OCI-LY3 (cell line): Measurements from ENCODE around the gene FGD2.

Experiments
- H2AFZ ChIP-seq: fragments of 200-600, 300-600 bp; shearing (Covaris generic); 2 replicates; pipeline ENCODE4 v1.6.0; 2014; ENCODE audit warnings: antibody characterized with exemption, low read depth, low read length
- H3K27ac ChIP-seq: fragments of 200-600, 300-600 bp; sonication (generic); 2 replicates; pipeline ENCODE4 v1.5.1; 2014; ENCODE audit warnings: mild to moderate bottlenecking, low read length, moderate library complexity, mixed read lengths
- H3K27me3 ChIP-seq: fragments of 200-600, 300-600 bp; sonication (generic); 2 replicates; pipeline ENCODE4 v1.6.1; 2014; ENCODE audit warnings: low read depth, low read length, mixed read lengths
- H3K36me3 ChIP-seq: fragments of 200-600, 300-600 bp; sonication (generic); replicated peaks from 2 replicates; pipeline ENCODE3; 2014; ENCODE audit warnings: low read depth, low read length, mixed read lengths
- H3K4me1 ChIP-seq: fragments of 300-600, 200-600 bp; sonication (generic); 2 replicates; pipeline ENCODE4 v1.6.1; 2014; ENCODE audit warnings: low read length, mixed read lengths
- H3K4me2 ChIP-seq: fragments of 200-600, 300-600 bp; sonication (generic); 2 replicates; pipeline ENCODE4 v1.6.1; 2014; ENCODE audit warnings: low read length, mixed read lengths
- H3K4me3 ChIP-seq: fragments of 300-600, 200-600 bp; sonication (generic); 2 replicates; pipeline ENCODE4 v1.5.1; 2014; ENCODE audit warnings: antibody characterized with exemption, mild to moderate bottlenecking, low read length, moderate library complexity
- H3K79me2 ChIP-seq: fragments of 300-600, 200-600 bp; shearing (Covaris generic); 2 replicates; pipeline ENCODE4 v1.6.1; 2014; ENCODE audit warnings: mild to moderate bottlenecking, low read length, mixed read lengths
- H3K9ac ChIP-seq: fragments of 300-600, 200-600 bp; shearing (Covaris generic); 2 replicates; pipeline ENCODE4 v1.6.0; 2014; ENCODE audit warnings: mild to moderate bottlenecking, low read length, moderate library complexity
- H3K9me3 ChIP-seq: fragments of 200-600, 300-600 bp; shearing (Covaris generic); 2 replicates; pipeline ENCODE4 v1.6.1; 2014; ENCODE audit warnings: low read length, mixed read lengths; ENCODE audit not compliant: insufficient read depth
- H4K20me1 ChIP-seq: fragments of 200-600, 300-600 bp; sonication (generic); 2 replicates; pipeline ENCODE4 v1.6.1; 2016; ENCODE audit warnings: low read length, mixed read lengths; ENCODE audit not compliant: insufficient read depth
- EZH2phosphoT487 ChIP-seq: fragments of 200-600 bp; shearing (Covaris generic); IDR thresholded peaks from 2 replicates; pipeline ENCODE4 v1.6.1; 2018; ENCODE audit warnings: antibody characterized with exemption, mixed run types, low read depth
- TF ChIP-seq, protein P1 (sequence below): fragments of 200-600, 300-600 bp; sonication (generic); IDR thresholded peaks from 2 replicates; pipeline ENCODE4 v1.5.1; 2014; ENCODE audit warnings: antibody characterized with exemption, low read length, low read depth

The FGD2 gene

GRCh38 chr6:37017606-37018197, 12.2 kb downstream of the FGD2 start:
- Histone ChIP-seq H2AFZ (no peak overlapping the region), H4K20me1 (peaks cover 16% of the 10 kb centered on the region), H3K9me3 (no peaks in the 10 kb centered on the region), H3K4me2 (peak overlapping the region; percentile 15), H3K27me3 (no peaks in the 10 kb centered on the region), H3K79me2 (peaks cover 13% of the 10 kb centered on the region), H3K9ac (peak overlapping the region; percentile 2; the same call in 1 of the 2 replicates), H3K36me3 (peaks cover 86% of the 10 kb centered on the region), H3K4me1 (peaks cover 39% of the 10 kb centered on the region), H3K4me3 (no peak overlapping the region), H3K27ac (peak overlapping the region; percentile 73)
- no peak for TF ChIP-seq EZH2phosphoT487
- TF ChIP-seq, protein P1, sequence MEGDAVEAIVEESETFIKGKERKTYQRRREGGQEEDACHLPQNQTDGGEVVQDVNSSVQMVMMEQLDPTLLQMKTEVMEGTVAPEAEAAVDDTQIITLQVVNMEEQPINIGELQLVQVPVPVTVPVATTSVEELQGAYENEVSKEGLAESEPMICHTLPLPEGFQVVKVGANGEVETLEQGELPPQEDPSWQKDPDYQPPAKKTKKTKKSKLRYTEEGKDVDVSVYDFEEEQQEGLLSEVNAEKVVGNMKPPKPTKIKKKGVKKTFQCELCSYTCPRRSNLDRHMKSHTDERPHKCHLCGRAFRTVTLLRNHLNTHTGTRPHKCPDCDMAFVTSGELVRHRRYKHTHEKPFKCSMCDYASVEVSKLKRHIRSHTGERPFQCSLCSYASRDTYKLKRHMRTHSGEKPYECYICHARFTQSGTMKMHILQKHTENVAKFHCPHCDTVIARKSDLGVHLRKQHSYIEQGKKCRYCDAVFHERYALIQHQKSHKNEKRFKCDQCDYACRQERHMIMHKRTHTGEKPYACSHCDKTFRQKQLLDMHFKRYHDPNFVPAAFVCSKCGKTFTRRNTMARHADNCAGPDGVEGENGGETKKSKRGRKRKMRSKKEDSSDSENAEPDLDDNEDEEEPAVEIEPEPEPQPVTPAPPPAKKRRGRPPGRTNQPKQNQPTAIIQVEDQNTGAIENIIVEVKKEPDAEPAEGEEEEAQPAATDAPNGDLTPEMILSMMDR, result no peak

GRCh38 chr6:37018198-37019064, 13.0 kb downstream of the FGD2 start:
- H3K4me2 ChIP-seq, result peak overlapping the region; percentile 15

GRCh38 chr6:37019065-37019450, 13.6 kb downstream of the FGD2 start:
- no peaks in the 10 kb centered on the region for H3K9me3 ChIP-seq
- peaks cover 86% of the 10 kb centered on the region for H3K36me3 ChIP-seq
- TF ChIP-seq EZH2phosphoT487, result no peak
- TF ChIP-seq, protein P1, result no peak
- H3K79me2 ChIP-seq, result peaks cover 13% of the 10 kb centered on the region
- peaks cover 16% of the 10 kb centered on the region for H4K20me1 ChIP-seq
- no peak overlapping the region for H3K4me3 ChIP-seq
- peak overlapping the region; percentile 73 for H3K27ac ChIP-seq
- H3K27me3 ChIP-seq, result no peaks in the 10 kb centered on the region
- H3K4me2 ChIP-seq, result peak overlapping the region; percentile 8; the same call in 1 of the 2 replicates
- no peak overlapping the region for H2AFZ ChIP-seq
- H3K4me1 ChIP-seq, result peaks cover 49% of the 10 kb centered on the region
- peak overlapping the region; percentile 23; the same call in 1 of the 2 replicates for H3K9ac ChIP-seq

More at GRCh38 chr6:37018198-37019064, 13.0 kb downstream of the FGD2 start:
- H4K20me1 ChIP-seq, result peaks cover 16% of the 10 kb centered on the region
- H3K27ac ChIP-seq, result peak overlapping the region; percentile 73
- peaks cover 44% of the 10 kb centered on the region for H3K4me1 ChIP-seq
- H2AFZ ChIP-seq, result no peak overlapping the region
- no peak for TF ChIP-seq EZH2phosphoT487
- TF ChIP-seq, protein P1, result peak; percentile 83
- peaks cover 88% of the 10 kb centered on the region for H3K36me3 ChIP-seq
- H3K4me3 ChIP-seq, result no peak overlapping the region
- H3K79me2 ChIP-seq, result peaks cover 13% of the 10 kb centered on the region
- H3K9me3 ChIP-seq, result no peaks in the 10 kb centered on the region
- H3K9ac ChIP-seq, result peak overlapping the region; percentile 23; the same call in 1 of the 2 replicates
- H3K27me3 ChIP-seq, result no peaks in the 10 kb centered on the region

- Histone ChIP-seq H3K27me3 (no peaks in the 10 kb centered on the region), H3K4me3 (no peak overlapping the region), H3K36me3 (peaks cover 81% of the 10 kb centered on the region), H3K4me2 (no peak overlapping the region), H3K79me2 (peaks cover 13% of the 10 kb centered on the region), H4K20me1 (peaks cover 16% of the 10 kb centered on the region), H2AFZ (no peak overlapping the region), H3K27ac (no peak overlapping the region), H3K9ac (no peak overlapping the region), H3K4me1 (peaks cover 57% of the 10 kb centered on the region), H3K9me3 (no peaks in the 10 kb centered on the region)
- TF ChIP-seq, protein P1, result no peak
- no peak for TF ChIP-seq EZH2phosphoT487
Observed at GRCh38 chr6:37020381-37020780, 14.9 kb downstream of the FGD2 start.
